ENCODE data around the gene CNTNAP2.

DNA sequence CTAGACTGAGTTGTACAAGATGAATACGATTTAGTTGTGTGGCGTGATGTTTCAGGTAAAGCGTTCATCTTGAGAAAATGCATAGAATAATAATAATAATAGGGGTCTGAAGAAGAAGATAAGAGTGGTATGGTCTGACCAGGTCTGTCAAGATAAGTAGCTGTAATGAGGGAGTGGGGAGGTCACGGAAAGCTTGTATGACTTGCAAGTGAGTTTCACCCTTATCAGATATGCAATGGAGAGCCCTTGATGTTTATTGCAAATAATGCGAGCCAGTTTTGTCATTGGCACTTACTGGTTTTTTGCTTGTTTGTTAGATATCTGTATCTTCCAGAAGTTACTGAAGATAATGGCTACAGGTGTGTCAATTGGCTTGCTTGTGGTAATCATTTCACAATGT is 611.5 kb downstream of the CNTNAP2 start:
- TF ChIP-seq, protein P1, sequence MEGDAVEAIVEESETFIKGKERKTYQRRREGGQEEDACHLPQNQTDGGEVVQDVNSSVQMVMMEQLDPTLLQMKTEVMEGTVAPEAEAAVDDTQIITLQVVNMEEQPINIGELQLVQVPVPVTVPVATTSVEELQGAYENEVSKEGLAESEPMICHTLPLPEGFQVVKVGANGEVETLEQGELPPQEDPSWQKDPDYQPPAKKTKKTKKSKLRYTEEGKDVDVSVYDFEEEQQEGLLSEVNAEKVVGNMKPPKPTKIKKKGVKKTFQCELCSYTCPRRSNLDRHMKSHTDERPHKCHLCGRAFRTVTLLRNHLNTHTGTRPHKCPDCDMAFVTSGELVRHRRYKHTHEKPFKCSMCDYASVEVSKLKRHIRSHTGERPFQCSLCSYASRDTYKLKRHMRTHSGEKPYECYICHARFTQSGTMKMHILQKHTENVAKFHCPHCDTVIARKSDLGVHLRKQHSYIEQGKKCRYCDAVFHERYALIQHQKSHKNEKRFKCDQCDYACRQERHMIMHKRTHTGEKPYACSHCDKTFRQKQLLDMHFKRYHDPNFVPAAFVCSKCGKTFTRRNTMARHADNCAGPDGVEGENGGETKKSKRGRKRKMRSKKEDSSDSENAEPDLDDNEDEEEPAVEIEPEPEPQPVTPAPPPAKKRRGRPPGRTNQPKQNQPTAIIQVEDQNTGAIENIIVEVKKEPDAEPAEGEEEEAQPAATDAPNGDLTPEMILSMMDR (IDR thresholded peaks at IDR 0.05) = no peak
- no peak for TF ChIP-seq EP300 (IDR thresholded peaks at IDR 0.05)

All from tibial nerve (tissue), 4 donors.